ENCODE results near the gene LYPD3.

Gene LYPD3

DNA sequence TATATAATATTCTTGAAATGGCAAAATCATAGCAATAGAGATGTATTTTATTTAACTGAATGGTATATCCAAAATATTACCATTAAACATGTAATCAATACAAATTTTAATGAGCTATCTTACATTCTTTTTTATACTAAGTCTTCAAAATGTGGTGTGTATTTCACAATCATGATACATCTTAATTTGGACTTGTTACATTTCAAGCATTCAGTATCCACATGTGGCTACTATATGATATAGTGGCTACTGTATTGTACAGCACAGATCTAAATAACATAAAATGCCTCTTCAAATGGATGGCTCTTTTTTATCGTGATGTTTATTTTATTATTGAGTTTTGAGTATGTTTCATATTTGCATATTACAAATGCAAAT lies 42.7 kb downstream of the LYPD3 start:
- DNase-seq (ENCODE audit: insufficient read length, low spot score) (no peak), FAIRE-seq (no peak)
- TF ChIP-seq, protein P1, sequence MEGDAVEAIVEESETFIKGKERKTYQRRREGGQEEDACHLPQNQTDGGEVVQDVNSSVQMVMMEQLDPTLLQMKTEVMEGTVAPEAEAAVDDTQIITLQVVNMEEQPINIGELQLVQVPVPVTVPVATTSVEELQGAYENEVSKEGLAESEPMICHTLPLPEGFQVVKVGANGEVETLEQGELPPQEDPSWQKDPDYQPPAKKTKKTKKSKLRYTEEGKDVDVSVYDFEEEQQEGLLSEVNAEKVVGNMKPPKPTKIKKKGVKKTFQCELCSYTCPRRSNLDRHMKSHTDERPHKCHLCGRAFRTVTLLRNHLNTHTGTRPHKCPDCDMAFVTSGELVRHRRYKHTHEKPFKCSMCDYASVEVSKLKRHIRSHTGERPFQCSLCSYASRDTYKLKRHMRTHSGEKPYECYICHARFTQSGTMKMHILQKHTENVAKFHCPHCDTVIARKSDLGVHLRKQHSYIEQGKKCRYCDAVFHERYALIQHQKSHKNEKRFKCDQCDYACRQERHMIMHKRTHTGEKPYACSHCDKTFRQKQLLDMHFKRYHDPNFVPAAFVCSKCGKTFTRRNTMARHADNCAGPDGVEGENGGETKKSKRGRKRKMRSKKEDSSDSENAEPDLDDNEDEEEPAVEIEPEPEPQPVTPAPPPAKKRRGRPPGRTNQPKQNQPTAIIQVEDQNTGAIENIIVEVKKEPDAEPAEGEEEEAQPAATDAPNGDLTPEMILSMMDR (IDR thresholded peaks at IDR 0.05; ENCODE audit: insufficient read depth, missing control alignments) = no peak

DNA sequence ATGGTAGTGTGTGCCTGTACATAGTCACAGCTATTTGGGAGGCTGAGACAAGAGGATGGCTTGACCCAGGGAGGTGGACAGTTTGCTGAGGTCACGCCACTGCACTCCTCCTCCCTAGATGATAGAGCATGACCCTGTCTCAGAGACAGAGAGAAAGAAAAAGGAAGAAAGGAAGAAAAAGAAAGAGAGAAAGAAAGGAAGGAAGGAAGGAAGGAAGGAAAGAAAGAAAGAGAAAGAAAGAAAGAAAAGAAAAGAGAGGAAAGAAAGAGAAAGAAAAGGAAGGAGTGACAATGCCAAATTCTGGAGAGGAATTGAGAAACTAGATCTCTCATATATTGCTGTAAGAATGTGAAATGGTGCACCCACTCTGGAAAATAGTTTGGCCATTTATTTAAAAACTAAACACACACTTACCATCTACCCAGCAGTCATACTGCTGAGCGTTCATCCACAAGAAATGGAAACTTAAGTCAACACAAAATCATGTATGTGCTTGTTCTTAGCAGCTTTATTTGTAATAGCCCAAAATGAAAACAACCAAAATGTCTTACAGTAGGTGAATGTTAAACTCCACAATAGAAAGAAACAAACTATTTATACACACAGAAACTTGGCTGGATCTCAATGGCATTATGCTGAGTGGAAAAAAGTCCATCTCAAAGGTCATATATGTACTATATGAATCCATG lies 43.3 kb downstream of the LYPD3 start:
- TF ChIP-seq, protein P1 (IDR thresholded peaks at IDR 0.05; ENCODE audit: insufficient read depth, missing control alignments) = no peak
- no peak for FAIRE-seq

DNA sequence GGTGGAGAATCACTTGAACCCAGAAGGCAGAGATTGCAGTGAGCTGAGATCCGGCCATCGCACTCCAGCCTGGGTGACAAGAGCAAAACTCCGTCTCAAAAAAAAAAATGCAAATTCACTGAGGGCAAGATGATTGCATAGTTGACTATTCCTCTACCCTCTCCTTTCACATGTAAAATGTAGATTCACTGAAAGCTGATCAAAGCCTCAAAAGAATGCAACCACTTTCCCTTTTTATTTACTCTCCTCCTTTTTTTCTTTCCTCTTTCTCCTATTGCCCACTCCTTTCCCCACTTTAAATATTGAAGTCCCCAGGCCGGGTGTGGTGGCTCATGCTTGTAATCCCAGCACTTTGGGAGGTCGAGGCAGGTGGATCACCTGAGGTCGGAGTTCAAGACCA lies 44.5 kb downstream of the LYPD3 start:
- FAIRE-seq (no peak), DNase-seq (ENCODE audit: insufficient read length, low spot score) (no peak)
- TF ChIP-seq, protein P1 (IDR thresholded peaks at IDR 0.05; ENCODE audit: insufficient read depth, missing control alignments) = no peak

More for the DNA sequence above, 43.3 kb downstream of the LYPD3 start:
- DNase-seq (ENCODE audit: insufficient read length, low spot score) = no peak

DNA sequence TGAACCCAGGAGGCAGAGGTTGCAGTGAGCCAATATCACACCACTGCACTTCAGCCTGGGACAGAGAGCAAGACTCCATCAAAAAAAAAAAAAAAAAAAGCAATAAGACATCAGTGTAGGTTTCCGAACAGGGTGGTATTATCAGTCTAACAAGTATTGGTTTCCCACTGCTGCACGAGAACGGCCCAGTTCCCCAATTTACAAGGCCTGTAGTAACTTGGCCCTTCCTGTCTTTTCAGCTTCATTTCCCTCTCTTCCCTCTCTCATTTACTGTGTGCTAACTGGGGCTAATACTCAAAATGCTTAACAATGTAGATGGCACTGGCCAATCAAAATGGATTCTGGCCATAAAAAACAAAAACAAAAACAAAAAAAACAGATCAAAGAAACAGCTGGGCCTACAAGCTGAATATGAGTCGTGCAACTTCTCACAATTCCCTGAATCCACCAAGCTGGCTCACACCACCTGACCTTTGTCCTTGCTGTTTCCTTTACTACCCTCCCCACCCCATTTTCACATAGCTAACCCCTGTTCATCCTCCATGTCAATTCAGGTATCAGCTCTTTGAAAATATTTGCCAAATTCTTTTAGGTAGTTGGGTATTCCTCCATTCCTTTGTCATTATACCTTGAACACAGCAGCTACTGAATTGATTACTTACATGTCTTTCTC lies 48.3 kb downstream of the LYPD3 start:
- no peak for DNase-seq (ENCODE audit: insufficient read length, low spot score)
- no peak for FAIRE-seq
- TF ChIP-seq, protein P1 (IDR thresholded peaks at IDR 0.05; ENCODE audit: insufficient read depth, missing control alignments) = no peak

DNA sequence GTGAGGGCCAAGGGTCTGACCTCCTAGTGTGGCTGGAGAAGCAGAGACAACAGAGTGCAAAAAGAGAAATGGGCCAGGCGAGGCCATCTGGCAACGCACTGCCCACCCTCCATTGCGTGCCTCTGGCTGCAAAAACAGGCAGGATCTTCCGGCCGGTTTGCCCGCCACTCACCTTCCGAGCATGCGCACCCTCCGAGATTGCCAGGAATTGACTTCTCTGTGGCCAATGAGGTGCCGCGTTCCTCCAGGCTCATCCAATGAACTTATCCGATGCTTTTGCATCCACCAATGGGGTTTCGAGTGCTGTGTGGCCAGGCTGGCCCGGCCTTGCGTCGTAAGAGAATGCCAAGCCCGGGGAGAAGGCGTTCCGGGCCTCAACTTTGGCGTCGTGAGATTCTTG lies 50.9 kb downstream of the LYPD3 start, which contains the start of gene TEX101:
TEX101 (plus strand) TSS at position 337 of the 400 bp plus-strand sequence. CDS start 1,030 bp downstream, outside the sequence.
- TF ChIP-seq, protein P1 (IDR thresholded peaks at IDR 0.05; ENCODE audit: insufficient read depth, missing control alignments) = no peak
- DNase-seq (ENCODE audit: insufficient read length, low spot score) = no peak
- FAIRE-seq = no peak

DNA sequence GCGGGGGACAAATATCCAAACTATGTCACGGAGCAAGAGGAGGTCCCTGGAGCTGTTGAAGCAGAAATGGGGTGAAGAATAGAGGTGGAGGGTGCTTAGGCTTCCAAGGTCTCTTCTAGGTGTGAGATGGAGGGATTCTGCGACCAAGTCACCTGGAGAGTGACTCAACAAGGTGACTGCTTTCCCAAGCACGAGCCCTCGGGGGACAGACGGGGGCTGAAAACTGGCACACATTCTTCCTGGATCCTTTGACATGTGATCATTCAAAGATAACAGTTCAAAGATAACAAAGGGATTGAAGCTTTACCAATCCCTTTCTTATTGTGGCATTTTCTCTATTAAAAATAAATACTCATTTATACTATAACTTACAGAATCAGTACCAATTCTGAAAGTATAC lies 53.0 kb downstream of the LYPD3 start:
- TF ChIP-seq, protein P1 (IDR thresholded peaks at IDR 0.05; ENCODE audit: insufficient read depth, missing control alignments) = no peak
- DNase-seq (ENCODE audit: insufficient read length, low spot score) (no peak), FAIRE-seq (no peak)
